KOPT-K1 (cell line): ENCODE results near the gene SMPD4.
"Not testable (repeated sequence)": the region's sequence is repeated elsewhere in the genome, so short reads cannot be mapped to it uniquely, and the experiment has no call there.

Source experiments
- H3K27ac ChIP-seq: fragments of 200-600 bp; sonication (generic); 2 replicates; pipeline ENCODE4 v1.5.1; 2016; ENCODE audit warnings: antibody characterized with exemption, mild to moderate bottlenecking, low read depth, low read length; ENCODE audit not compliant: poor library complexity, severe bottlenecking
- H3K36me3 ChIP-seq: fragments of 200-600 bp; sonication (generic); 2 replicates; pipeline ENCODE4 v1.5.1; 2017; ENCODE audit warnings: antibody characterized with exemption, mild to moderate bottlenecking, low read length, moderate library complexity; ENCODE audit not compliant: insufficient read depth
- H3K9me3 ChIP-seq: fragments of 200-600 bp; sonication (generic); 2 replicates; pipeline ENCODE4 v1.5.1; 2017; ENCODE audit warnings: antibody characterized with exemption, low read length, mild to moderate bottlenecking; ENCODE audit not compliant: insufficient read depth, poor library complexity, severe bottlenecking

SMPD4 gene

DNA sequence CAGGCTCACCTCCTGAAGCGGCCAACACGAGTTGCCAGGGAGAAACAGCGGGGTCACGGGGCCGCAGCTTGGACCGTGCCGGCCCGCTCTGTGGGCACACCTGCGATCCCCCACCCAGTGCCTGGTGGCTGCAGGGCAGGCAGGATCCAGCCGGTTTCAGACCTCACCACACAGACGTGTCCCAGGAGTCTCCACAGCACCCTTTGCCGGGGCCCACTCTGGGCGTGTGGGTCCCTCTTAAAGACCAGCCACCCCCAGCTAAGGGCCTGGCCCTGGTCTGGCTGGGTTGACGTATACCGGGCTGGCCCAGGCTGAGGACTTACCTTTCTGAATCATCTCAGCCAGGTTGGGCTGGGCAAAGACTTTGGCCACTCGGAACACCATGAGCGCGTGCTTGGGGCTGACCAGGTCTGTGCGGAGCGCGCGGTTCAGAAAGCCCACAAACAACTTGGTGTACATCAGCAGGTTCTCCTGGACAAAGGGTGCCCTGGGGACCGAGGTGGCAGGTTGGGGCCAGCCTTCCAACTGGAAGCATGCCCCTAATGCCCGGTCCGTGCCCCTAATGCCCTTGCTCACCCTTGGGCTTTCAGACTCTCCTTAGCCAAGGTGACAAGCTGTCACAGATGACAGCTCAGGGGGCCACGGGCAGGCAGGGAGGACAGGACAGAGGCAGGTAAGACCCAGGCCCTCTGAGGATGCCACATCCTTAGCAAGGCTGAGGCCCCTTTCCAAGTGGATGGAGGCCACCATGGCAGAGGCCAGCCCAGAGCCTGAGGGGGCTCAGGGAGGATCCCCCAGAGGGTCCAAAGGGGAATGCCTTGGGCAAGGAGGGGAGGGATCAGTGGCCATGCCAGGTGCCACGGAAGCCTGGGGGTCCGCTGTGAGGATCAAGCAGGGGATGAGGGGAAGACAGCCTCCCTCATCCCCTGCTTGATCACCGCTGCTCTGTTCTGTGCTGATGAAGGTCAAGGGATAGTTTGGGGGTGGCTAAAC is 26.3 kb downstream of the SMPD4 start:
- Histone ChIP-seq H3K27ac (no peak overlapping the region), H3K36me3 (peaks cover 78% of the 10 kb centered on the region), H3K9me3 (no peaks in the 10 kb centered on the region)

DNA sequence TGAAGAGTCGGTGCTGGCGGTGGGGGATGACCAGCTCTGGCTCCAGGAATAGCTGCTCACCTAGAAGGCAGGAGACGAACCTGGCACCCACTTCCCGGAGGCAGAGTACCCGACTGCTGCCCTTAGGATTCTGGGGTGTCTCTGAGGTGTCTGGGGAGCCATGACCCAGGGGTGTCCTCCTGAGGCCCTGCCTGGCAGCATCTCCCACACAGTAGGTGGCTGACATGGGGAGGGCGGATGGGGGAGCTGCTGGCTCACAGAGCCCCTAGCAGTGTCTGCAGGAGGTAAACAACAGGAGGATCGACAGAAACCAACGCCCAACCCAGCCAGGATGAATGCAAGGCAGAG is 27.0 kb downstream of the SMPD4 start:
- peaks cover 72% of the 10 kb centered on the region for H3K36me3 ChIP-seq

GRCh38 chr2:130153721-130154422 is 27.5 kb downstream of the SMPD4 start:
- H3K36me3 ChIP-seq = peaks cover 68% of the 10 kb centered on the region
- H3K9me3 ChIP-seq, H3K27ac ChIP-seq: not testable (repeated sequence)

More for the DNA sequence above, 27.0 kb downstream of the SMPD4 start:
- not testable (repeated sequence) for H3K27ac ChIP-seq, H3K9me3 ChIP-seq

GRCh38 chr2:130152816-130153595 is 28.4 kb downstream of the SMPD4 start:
- H3K9me3 ChIP-seq = no peaks in the 10 kb centered on the region
- no peak overlapping the region for H3K27ac ChIP-seq
- H3K36me3 ChIP-seq = peaks cover 59% of the 10 kb centered on the region

- not testable (repeated sequence) for H3K9me3 ChIP-seq, H3K27ac ChIP-seq
- peaks cover 52% of the 10 kb centered on the region for H3K36me3 ChIP-seq
These were observed 29.1 kb downstream of the SMPD4 start for GRCh38 chr2:130152136-130152815.

DNA sequence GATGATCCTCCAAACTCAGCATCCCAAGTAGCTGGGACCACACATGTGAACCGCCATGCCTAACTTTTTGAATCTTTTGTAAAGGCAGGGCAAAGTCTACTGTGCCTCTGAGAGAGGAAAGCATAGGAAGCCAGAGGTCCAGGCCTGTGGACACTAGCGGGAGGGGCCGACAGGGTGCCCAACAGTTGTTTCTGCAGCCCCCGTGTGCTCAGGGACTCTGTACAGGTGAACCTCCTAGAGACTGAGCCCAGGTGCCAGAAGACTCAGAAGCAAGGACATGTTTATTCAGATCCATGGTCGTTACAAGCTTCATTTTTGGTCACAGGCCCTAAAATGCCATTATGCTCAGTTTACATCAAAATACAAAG is 30.3 kb downstream of the SMPD4 start:
- not testable (repeated sequence) for H3K9me3 ChIP-seq
- H3K36me3 ChIP-seq = peaks cover 51% of the 10 kb centered on the region

DNA sequence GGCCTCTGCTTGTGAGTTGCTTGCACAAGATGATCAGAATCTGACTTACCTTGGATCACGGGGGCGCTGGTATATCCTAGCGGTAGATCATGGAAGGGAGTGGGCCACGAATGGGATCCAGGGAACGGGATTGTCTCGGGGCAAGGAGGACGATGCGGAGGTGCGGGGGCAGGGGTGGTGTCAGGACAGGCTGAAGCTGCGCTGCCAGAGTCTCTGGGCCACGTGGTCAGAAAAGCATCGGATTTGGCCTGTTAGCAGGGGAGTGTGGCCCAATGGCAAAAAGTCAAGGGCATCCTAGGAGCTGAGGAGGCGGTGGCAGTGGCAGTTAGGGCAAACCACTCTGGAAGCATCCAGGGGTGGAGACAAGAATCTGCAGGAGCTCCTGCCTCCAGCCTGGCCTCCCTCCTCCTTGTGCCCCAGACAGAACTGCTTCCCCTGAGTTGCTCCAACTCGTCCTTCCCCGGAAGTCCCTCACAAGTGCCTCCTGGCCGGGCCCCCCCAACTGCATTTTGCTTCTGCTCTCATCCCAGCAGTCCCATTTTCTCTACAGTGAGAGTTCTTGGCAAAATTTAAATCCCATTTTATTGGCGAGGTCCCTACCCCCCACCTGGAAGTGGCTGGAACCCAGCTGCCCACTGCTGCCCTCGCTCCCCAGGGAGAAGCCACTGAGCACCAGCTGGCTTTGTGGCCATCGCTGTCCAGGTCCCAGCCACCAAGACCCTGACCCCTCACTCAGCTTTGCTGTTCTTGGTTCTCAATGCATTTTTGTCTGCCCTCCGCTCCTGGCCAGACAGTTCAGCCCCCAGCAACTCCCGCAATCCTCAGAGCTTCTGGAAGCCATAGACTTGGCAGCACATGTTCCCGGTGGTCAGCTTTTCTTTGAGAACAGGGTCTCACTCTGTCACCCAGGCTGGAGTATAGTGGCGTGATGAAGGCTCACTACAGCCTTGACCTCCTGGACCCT is 30.9 kb downstream of the SMPD4 start:
- Histone ChIP-seq H3K9me3 (no peaks in the 10 kb centered on the region), H3K36me3 (peaks cover 45% of the 10 kb centered on the region)

More for the DNA sequence above, 30.3 kb downstream of the SMPD4 start:
- not testable (repeated sequence) for H3K27ac ChIP-seq

DNA sequence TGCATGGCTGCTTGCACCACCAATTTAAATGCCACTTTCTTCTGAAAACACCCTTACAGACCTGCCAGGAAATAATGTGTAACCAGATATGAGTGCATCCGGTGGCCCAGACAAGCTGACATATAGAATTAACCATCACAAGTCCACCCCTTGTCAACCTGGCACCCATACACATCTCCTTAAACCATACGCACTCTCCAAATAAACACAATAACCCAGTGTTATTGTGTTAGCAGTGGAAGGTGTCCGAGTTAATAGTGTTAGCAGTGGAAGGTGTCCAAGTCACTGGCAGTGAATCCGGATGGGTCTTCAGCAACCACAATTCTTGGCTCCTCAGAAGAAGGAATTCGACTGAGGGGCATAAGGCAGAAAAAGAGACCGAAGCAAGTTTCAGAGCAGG is 32.9 kb downstream of the SMPD4 start:
- not testable (repeated sequence) for H3K9me3 ChIP-seq, H3K27ac ChIP-seq
- H3K36me3 ChIP-seq = peaks cover 25% of the 10 kb centered on the region; the same call in 1 of the 2 replicates

More for the DNA sequence above, 30.9 kb downstream of the SMPD4 start:
- H3K27ac ChIP-seq = no peak overlapping the region

DNA sequence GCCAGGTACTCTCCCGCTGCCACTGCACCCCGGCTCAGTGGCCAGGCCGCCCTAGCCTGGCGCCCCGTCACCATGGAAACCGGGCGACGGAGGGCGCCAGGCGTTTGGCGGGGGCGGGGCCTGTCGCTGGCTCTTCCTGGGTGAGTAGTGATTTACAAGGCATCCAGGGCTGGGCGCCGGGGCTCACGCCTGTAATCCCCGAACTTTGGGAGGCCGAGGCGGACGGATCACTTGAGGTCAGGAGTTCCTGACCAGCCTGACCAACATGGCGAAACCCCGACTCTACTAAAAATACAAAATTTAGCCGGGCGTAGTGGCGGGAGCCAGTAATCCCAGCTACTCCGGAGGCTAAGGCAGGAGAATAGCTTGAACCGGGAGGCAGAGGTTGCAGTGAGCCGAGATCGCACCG is 36.4 kb downstream of the SMPD4 start, which contains the start of gene CCDC74B:
CCDC74B (minus strand) TSS at position 107 of the 409 bp plus-strand sequence. CDS start 116 bp downstream, outside the sequence.
- not testable (repeated sequence) for H3K27ac ChIP-seq, H3K9me3 ChIP-seq, H3K36me3 ChIP-seq

- H3K27ac ChIP-seq, H3K9me3 ChIP-seq, H3K36me3 ChIP-seq: not testable (repeated sequence)
These were observed 37.9 kb downstream of the SMPD4 start for GRCh38 chr2:130143266-130144039.

GRCh38 chr2:130142396-130143265 is 38.8 kb downstream of the SMPD4 start:
- not testable (repeated sequence) for H3K9me3 ChIP-seq, H3K27ac ChIP-seq, H3K36me3 ChIP-seq

GRCh38 chr2:130141645-130142370 is 39.6 kb downstream of the SMPD4 start:
- H3K9me3 ChIP-seq, H3K27ac ChIP-seq, H3K36me3 ChIP-seq: not testable (repeated sequence)
